GM10266 (cell line): ENCODE measurements around the gene GSTCD.
A peak's percentile ranks its signal among the peaks of the same experiment; 100 is the strongest.
"Not testable (repeated sequence)": the region's sequence is repeated elsewhere in the genome, so short reads cannot be mapped to it uniquely, and the experiment has no call there.

Experiments
- DNase-seq: peaks from one replicate; pipeline ENCODE4 v3.0.0; 2012; ENCODE audit errors: extremely low spot score
- TF ChIP-seq, protein P1 (sequence below): IDR thresholded peaks from 2 replicates; pipeline ENCODE4 v1.5.1; 2012; ENCODE audit warnings: mild to moderate bottlenecking, low read depth; ENCODE audit not compliant: control insufficient read depth, insufficient read depth; ENCODE audit errors: missing control alignments

GSTCD gene

DNA sequence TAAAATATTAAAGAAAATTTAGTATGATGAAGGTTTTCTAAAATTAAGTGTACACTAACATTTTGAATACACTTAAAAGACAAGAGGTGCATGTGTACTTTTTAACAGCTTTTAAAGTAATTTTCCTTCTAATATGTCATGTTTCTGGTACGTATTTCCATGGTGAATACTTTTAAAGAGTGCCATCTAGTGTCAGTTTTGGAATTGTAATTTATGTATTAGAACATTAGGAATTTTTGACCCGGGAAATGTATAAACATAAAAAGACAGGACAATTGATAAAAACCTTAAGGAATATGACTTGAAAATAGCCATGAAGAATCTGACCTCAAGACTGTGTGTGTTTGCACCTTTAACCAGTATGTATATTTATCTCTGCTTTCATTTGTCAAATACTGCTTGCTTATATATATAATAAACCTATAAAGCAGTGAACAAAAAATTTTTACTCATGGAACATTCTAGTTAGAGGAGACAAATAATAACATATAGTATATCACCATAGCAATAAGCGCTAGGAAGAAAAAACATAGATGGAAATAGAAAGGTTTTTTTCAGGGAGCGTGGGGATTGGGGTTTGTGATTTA, 7.2 kb downstream of the GSTCD start:
- TF ChIP-seq, protein P1, sequence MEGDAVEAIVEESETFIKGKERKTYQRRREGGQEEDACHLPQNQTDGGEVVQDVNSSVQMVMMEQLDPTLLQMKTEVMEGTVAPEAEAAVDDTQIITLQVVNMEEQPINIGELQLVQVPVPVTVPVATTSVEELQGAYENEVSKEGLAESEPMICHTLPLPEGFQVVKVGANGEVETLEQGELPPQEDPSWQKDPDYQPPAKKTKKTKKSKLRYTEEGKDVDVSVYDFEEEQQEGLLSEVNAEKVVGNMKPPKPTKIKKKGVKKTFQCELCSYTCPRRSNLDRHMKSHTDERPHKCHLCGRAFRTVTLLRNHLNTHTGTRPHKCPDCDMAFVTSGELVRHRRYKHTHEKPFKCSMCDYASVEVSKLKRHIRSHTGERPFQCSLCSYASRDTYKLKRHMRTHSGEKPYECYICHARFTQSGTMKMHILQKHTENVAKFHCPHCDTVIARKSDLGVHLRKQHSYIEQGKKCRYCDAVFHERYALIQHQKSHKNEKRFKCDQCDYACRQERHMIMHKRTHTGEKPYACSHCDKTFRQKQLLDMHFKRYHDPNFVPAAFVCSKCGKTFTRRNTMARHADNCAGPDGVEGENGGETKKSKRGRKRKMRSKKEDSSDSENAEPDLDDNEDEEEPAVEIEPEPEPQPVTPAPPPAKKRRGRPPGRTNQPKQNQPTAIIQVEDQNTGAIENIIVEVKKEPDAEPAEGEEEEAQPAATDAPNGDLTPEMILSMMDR: peak; percentile 51
- DNase-seq: no peak

DNA sequence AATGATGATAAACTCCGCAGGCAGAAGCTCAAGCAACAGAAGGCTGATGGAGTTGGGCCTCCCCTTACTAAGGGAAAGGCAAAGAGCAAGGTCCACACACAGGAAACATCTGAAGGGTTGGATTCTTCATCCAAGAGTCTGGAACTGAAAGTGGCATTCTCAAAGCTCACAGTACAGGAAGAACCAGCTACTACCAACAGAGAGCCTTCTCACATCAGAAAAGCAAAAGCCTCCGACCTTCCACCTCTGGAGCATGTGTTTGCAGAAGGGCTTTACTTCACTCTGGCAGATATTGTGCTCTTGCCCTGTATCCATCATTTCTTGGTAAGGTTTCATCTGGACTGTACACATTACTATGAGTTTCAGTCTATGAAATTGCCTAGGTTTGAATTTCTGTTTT, 10.6 kb downstream of the GSTCD start:
- TF ChIP-seq, protein P1: no peak
- no peak for DNase-seq

DNA sequence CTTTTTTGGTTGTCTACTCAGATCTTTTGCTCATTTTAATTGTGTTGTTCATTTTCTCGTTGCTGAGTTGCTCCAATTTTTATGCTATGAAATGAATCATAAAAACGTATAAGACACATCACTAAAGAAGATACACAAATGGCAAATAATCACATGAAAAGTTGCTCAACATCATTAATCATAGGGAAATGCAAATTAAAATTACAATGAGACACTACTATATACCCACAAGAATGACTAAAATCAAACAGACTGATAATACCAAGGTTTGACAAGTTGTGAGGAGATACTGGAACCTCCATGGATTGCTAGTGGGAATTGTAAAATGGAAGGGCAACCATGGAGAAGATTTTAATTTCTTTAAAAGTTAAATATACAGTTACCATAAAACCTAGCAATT, 17.0 kb downstream of the GSTCD start:
- TF ChIP-seq, protein P1: no peak
- DNase-seq: no peak

DNA sequence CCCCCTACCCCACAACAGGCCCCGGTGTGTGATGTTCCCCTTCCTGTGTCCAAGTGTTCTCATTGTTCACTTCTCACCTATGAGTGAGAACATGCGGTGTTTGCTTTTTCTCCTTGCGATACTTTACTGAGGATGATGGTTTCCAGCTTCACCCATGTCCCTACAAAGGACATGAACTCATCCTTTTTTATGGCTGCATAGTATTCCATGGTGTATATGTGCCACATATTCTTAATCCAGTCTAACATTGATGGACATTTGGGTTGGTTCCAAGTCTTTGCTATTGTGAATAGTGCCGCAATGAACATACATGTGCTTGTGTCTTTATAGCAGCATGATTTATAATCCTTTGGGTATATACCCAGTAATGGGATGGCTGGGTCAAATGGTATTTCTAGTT, 21.3 kb downstream of the GSTCD start:
- DNase-seq: not testable (repeated sequence)

DNA sequence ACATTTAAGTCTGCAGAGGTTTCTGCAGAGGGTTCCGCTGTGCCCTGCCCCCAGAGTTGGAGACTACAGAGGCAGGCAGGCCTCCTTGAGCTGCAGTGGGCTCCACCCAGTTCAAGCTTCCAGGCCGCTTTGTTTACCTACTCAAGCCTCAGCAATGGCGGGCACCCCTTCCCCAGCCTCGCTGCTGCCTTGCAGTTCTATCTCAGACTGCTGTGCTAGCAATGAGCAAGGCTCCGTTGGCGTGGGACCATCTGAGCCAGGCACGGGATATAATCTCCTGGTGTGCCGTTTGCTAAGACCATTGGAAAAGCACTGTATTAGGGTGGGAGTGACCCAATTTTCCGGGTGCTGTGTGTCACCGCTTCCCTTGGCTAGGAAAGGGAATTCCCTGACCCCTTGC, 26.6 kb downstream of the GSTCD start:
- DNase-seq: not testable (repeated sequence)

DNA sequence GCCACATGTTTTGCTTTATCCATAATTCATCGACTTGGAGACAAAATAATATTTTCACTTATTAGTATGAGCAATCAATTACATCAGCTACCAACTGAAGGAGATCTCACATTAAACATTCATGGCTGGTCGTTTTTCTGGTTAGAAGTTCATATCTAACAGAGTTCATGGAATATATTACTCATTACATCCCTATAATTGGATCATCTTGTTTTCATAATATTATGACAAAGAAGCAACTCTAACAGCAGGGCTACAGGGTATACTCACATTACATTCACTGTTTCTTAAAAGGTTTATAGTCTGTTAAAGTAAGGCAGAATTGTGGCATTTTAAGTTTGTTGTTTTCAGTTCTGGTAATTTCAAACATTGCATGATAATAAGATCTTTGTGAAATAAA, 33.0 kb downstream of the GSTCD start:
- DNase-seq: no peak
- TF ChIP-seq, protein P1: no peak

DNA sequence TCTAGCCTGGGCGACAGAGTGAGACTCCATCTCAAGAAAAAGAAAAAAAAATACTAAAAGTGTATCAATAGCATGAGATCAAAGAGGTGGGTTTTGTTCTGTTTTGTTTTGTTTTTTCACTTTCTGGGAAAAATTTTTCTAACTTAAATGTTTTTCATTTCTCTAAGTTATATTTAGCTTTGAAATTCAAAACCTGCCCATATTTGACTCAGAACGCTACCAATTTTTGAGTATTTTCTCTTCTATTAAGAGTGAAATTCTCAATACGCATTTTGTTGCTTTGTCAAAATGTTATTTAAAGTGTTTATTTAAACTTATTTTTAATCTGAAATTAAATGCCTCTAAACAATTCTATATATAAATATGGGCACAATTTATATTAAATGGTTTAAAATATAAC, 39.6 kb downstream of the GSTCD start:
- no peak for DNase-seq
- TF ChIP-seq, protein P1: no peak

DNA sequence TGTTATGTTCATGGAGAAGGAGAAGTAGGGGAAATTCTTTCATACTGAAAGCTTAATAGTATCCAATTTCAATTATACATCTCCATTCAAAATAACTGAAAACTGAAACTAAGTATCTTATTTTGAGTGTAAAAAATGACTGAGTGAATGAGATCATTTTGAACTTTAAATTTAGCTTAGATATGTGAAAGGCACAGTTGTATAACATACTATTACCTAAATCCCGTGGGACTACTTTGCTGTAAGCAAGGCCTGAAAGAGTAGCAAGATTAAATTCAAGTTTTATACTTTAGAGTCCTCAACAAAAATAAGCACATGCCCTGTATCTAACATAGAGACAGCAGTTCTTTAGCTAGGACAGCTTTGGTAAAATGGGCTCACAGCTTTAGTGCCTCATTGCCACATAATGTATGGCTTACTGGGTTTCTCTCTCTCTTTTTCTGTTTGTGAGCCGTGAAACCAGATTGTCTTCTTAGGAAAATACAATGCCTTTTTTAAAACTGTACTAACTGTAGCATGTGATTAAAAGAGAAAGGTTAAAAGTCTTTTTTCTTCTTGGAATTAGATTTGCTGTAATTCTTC, 43.2 kb downstream of the GSTCD start:
- TF ChIP-seq, protein P1: no peak
- DNase-seq: no peak
